ENCODE data around the gene KIF9.
"Not testable (repeated sequence)": the region's sequence is repeated elsewhere in the genome, so short reads cannot be mapped to it uniquely, and the experiment has no call there.

KIF9 gene

GRCh38 chr3:47282424-47283192, at the start of gene KIF9, which contains the start of gene KLHL18:
Gene KIF9 (minus strand): TSS chr3:47282799. CDS start chr3:47277374, 5,425 bp downstream.
Gene KLHL18 (plus strand): TSS chr3:47282944. CDS start chr3:47282966, 22 bp downstream.
- TF ChIP-seq CTCF (IDR thresholded peaks at IDR 0.05; ENCODE audit: low read depth, low read length, missing control alignments), result no peak
- peak; percentile 92 for DNase-seq (ENCODE audit: low read depth)
- H3K4me3 ChIP-seq (ENCODE audit: low read depth, low read length), result peak within 1 kb of the TSS; percentile 86

DNA sequence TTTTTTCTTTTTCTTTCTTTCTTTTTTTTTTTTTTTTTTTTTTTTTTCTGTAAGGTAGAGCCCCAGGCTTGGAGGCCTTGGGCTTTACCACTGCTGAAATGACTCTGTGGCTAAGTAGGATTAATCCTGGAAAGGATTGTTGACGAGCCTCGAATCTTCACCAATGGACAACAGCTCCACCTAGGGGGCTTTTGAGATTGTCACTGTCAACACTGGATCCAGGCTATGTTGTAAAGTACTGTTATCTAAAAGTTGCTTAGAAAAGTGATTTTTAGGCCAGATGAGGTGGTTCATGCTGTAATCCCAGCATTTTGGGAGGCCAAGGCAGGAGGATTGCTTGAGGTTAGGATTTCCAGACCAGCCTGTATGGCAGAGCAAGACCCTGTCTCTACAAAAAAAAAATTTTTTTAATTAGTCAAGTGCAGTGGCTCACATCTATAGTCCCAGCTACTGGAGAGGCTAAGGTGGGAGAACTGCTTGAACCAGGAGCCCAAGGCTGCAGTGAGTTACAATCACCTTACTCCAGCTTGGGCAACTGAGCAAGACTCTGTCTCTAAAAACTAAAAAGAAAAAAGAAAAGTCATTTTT, 41.8 kb upstream of the KIF9 start:
- peak; percentile 75 for TF ChIP-seq CTCF (IDR thresholded peaks at IDR 0.05; ENCODE audit: low read depth, low read length, missing control alignments)
- no peak overlapping the region for H3K4me3 ChIP-seq (ENCODE audit: low read depth, low read length)
- DNase-seq (ENCODE audit: low read depth), result peak; percentile 34

DNA sequence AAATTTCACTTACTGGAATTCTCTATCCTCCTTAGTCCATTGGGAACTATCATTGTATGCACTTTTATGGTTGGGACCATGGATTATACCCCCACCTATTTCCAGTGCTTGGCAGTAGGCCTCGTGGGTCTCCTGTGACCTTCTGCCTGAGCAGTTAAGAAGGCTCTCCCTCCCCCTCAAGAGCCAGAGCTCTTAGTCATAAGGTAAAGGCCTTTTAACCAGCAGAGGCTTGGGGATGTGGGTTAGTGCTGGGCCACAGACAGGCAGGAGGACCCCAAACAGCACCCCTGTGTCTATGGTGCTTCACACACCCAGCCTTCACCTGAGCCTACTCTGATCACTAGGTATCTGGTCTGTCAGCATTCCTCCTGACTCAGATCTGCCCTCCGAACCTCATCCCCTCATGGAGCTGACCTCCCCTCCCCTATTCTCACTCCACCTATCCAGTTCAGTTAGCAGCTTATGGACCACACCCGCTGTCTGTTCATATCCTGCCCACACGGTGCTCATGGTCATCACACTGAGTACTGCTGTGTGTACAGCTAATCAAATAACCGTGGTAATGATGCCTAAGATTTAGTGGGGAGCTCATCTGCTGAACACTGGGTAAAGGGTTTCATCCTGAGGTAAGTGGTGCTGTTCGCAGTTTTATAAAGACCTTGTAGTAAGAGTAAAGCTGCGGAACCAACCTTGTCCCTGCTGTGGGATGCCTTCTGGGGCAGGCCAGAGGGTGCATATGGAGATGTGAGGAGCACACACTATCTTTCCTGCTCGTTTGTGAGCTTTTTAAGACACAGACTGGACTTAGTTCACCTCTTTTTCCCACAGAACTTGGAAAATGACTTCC, 41.1 kb upstream of the KIF9 start:
- no peak for TF ChIP-seq CTCF (IDR thresholded peaks at IDR 0.05; ENCODE audit: low read depth, low read length, missing control alignments)
- DNase-seq (ENCODE audit: low read depth), result no peak
- no peak overlapping the region for H3K4me3 ChIP-seq (ENCODE audit: low read depth, low read length)

GRCh38 chr3:47319956-47320355, 37.4 kb upstream of the KIF9 start:
- no peak overlapping the region for H3K4me3 ChIP-seq (ENCODE audit: low read depth, low read length)
- TF ChIP-seq CTCF (IDR thresholded peaks at IDR 0.05; ENCODE audit: low read depth, low read length, missing control alignments), result no peak
- no peak for DNase-seq (ENCODE audit: low read depth)

DNA sequence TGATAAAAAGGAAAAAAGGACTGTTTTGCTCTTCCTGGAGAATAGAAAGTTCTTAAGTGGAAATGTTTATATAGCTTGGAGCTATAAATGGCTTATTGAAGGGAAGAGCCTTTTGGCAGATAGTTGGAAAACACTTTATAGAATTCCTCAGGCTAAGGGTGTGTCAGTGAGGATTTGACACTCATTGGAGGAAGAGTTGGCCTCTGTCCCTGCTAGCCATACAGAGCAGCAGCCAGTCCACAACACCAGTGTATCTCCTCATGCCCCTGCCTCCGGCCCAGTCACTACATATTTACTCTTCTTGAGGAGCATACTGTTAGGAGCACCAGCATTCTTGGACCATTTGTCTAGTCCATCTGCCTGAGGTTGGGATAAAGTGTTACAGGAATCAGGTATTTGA, 36.3 kb upstream of the KIF9 start:
- TF ChIP-seq CTCF (IDR thresholded peaks at IDR 0.05; ENCODE audit: low read depth, low read length, missing control alignments), result no peak
- DNase-seq (ENCODE audit: low read depth), result no peak
- H3K4me3 ChIP-seq (ENCODE audit: low read depth, low read length), result no peak overlapping the region

DNA sequence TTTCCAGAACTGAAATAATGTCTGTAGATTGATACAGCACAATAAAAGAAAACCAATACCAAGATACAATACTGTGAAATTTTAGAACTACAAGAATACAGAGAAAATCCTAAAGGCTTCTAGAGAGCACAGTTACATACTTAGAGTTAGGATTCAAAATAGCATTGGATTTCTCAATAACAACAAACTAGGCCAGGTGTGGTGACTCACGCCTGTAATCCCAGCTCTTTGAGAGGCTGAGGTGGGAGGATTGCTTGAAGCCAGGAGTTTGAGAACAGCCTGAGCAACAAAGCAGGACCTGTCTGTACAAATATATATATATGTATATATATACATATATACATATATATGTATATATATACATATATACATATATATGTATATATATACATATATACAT, 33.6 kb upstream of the KIF9 start:
- H3K4me3 ChIP-seq (ENCODE audit: low read depth, low read length); DNase-seq (ENCODE audit: low read depth): not testable (repeated sequence)

DNA sequence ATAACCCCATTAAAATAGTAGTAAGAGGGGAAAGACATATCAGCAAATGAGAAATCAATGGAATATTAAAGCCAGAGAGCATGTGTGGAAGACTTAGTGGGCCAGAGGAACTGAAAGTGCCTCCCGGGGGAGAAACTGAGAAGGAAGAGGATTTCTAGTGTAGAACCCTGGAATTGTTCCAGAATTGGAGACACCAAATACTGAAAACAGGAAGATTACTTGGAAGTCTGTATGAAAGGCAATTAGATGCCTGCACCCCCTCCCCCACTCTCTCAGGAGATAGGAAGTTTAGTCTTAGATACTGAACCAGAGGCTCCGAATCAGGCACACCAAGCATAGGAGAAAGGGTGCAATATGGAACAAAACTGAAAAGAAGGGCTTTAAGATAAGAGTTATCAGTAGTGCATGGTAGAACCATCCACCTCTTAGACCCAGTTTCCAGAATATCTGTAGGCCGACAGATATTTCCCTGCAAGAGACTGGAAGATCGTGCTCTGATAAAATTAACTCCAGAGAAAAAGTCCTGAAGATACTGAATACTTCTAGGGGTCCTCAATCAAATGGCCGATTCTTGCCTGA, 32.6 kb upstream of the KIF9 start:
- DNase-seq (ENCODE audit: low read depth), result no peak
- TF ChIP-seq CTCF (IDR thresholded peaks at IDR 0.05; ENCODE audit: low read depth, low read length, missing control alignments), result no peak

More for the DNA sequence above, 32.6 kb upstream of the KIF9 start:
- no peak overlapping the region for H3K4me3 ChIP-seq (ENCODE audit: low read depth, low read length)

All from GM12864 (cell line).